Measurements from ENCODE around the gene PRRC2C. TPM values are rescaled to one million over a fixed set of nuclear protein-coding genes. Genes with fewer than 3 reads are reported as not detected.

Gene PRRC2C
- total RNA-seq, 1 donor from 2014 or later, result 150 TPM

- Histone ChIP-seq H3K9me3 (no peaks in the 10 kb centered on the region), H3K36me3 (no peaks in the 10 kb centered on the region), H3K27me3 (ENCODE audit: low read depth) (no peaks in the 10 kb centered on the region), H3K27ac (no peak overlapping the region), H3K4me1 (peaks cover 15% of the 10 kb centered on the region), H3K4me3 (no peak overlapping the region)
- intact Hi-C loops (cut with DNase I), result no loop called here
- TF ChIP-seq CTCF (IDR thresholded peaks at IDR 0.05), result no peak
- ATAC-seq, result no peak
- no peak for DNase-seq
Measured at GRCh38 chr1:171642197-171642596, 156.9 kb downstream of the PRRC2C start.

Other genes starting within 250 kb of the PRRC2C start
- 2.4 TPM for gene FMO1, start 237.0 kb upstream of the PRRC2C start, total RNA-seq
- gene FMO4, start 171.3 kb upstream of the PRRC2C start, total RNA-seq, result 5.9 TPM
- 0.18 TPM for gene MYOCOS, start 136.7 kb downstream of the PRRC2C start, total RNA-seq
- gene MYOC, start 167.2 kb downstream of the PRRC2C start, total RNA-seq, result 3.2 TPM